Measurements from ENCODE around the gene USP15.
"Not testable (repeated sequence)": the region's sequence is repeated elsewhere in the genome, so short reads cannot be mapped to it uniquely, and the experiment has no call there.

USP15 gene

GRCh38 chr12:62379026-62379722, 119.0 kb downstream of the USP15 start:
- no peak for DNase-seq

DNA sequence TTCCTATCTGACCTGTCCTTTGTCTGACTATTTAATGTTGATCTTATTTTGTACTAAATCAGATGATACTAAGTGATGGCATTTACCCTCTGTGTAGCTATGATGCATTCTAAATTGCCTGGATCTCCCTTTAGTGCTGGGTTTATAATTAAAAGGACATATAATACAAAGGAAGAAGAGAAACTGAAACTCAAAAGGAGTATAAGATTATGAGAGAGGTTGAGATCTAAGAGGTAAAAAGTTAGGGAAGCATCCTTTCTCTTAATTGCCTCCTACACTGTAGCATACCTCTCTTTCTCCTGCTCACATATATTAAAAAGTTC, 119.5 kb downstream of the USP15 start:
- no peak for DNase-seq

DNA sequence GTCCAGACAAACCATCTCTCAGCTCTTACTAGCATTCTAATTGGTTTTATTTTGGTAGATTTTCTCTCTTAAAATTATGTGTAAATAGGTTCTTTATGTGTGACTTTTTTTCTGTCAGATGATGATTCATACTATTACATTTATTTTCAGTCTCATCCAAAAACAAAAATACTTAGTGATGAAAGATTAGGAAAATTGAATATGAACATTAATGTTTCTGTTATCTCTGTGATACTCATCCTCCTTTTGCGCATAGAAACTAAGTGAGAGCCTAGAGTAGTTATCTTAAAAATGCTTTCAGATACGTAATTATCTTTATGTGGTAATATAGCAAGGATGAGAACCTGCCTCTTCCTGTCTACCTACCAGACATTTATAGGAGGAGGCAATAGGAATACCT, 122.3 kb downstream of the USP15 start:
- no peak for DNase-seq

- no peak for DNase-seq
Measured at GRCh38 chr12:62396750-62397149, 136.5 kb downstream of the USP15 start.

- no peak for DNase-seq
Measured at GRCh38 chr12:62400135-62400534, 139.9 kb downstream of the USP15 start.

DNA sequence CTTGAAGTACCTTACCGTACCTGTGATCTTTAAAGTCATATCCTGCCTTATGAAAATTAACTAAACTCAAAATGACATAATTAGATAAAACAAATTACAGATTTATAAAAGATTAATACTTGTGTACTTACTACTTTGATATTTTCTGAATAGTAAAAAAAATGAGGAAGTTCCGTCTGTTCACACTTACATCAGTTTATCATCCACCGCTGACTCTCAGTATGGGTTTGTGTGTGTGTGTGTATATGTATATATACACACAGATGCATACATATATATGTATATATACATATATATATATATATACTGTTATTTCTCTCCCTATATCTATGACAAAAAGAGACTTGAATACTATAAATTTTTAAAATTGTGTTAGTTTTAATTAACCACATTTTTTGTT, 141.4 kb downstream of the USP15 start:
- no peak for DNase-seq

GRCh38 chr12:62403031-62403430, 142.8 kb downstream of the USP15 start:
- DNase-seq: no peak

DNA sequence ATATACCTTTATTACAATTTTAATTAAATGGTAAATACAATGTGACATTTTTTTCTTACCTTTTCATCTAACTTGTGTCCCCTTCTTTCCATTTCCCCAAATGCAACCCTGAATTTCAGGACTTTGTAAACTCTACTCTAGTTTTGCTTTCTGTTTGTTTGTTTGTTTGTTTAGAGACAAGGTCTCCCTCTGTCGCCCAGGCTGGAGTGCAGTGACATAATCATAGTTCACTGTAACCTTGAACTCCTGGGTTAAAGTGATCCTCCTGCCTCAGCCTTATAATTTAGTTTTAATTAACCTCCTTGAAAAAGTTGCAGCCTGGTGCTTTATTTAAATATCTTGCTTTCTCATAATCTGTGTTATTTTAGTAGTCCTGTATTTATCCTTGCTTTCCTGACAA, 147.4 kb downstream of the USP15 start:
- no peak for DNase-seq

DNA sequence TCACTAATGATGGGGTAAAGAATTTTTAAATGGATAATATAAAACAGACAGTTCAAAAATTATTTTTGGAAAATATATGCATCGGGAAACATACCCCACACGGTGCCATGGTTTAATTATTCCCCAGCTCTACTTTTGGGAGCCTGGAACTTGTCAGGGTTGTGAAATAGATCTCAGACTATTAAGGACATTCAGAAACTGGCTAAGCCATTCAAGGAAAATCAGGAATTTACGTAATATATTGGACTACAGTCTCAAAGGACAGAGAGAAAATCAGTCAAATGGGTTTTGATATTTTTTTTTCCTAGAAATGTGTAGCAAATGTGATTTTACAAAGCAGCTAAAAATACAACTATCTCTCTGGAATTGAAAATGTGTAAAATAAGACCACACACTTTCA, 148.9 kb downstream of the USP15 start:
- no peak for DNase-seq

DNA sequence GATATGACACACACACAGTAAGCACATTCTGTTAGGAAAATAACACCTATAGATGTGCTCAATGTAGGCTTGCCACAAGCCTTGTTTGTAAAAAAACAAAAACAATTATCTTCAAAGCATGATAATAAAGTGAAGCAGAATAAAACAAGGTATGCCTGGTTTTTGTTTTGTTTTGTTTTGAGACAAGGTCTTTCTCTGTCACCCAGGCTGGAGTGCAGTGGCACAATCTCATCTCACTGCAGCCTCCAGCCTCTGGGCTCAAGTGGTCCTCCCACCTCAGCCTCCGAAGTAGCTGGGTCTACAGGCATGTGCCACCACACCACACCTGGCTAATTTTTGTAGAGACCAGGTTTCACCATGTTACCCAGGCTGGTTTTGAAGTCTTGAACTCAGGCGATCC, 154.0 kb downstream of the USP15 start:
- DNase-seq: no peak

GRCh38 chr12:62426089-62426488, 165.9 kb downstream of the USP15 start:
- no peak for DNase-seq

GRCh38 chr12:62429457-62429856, 169.3 kb downstream of the USP15 start:
- DNase-seq: no peak

DNA sequence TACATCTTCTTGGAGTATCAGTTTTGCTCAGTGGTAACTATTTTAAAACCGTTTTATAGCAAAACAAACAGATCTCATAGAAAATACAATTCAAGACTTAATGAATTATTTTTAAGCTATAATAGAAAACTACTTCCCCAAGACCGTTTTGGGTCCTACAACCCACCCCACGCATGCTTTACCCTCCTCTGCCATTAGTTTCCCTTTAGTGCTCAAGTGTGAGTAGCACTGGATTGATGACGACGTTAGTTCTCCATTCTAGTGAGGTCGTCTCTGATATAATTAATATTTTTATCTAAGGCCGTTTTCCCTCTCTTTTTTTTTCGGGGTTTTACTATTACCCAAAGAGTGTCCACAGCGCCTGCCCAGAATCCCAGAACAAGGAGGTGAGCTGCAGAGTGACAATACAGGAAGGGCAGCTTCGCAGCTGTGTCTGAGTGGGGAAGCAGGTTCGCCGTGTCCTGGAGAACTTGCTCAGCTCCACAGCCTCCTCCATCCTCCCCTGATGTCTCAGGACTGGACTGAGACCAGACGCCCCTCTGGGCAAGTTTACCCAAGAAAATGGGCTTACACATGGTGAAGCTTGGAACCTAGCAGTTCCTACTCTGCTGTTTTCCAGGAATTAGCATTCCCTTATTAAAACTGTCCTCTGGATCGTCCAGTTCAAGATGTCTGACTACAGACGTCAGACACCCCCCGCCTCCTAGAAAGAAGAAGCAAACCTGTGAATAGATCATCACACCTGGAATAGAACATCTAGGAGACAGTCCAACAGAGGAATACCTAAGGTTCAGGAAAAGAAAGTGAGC, 174.5 kb downstream of the USP15 start:
- DNase-seq: no peak

- peak; percentile 7 for DNase-seq
Measured at GRCh38 chr12:62435303-62436163, 175.3 kb downstream of the USP15 start.

GRCh38 chr12:62436164-62436503, 175.9 kb downstream of the USP15 start:
- DNase-seq: no peak

- DNase-seq: no peak
Measured at GRCh38 chr12:62438098-62438692, 178.0 kb downstream of the USP15 start.

DNA sequence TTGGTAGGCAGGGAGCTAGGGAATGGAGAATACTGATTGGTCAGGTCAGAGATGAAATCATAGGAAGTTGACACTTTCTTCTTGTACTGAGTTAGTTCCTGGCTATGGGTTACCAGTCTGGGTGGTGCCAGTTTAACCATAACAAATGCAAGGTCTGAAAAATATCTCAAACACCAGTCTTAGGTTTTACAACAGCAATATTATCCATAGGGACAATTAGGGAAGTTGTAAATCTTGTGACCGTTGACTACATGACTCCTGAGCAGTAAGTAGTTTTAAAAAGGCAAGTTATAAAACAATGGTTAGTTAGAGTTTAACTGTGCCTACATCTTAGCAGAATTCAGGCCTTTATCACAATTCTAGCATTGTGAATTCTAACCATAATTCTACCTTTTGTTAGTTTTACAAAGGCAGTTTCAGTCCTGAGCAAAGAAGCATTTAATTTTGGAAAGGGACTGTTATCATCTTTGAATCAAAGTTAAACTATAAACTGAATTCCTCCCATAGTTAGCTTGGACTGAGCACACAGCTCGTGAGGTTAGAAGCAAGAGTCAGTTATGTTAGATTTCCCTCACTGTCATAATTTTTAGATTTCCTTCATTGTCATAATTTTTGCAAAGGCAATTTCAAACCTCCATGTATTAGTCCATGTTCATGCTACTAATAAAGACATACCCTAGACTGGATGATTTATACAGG, 186.7 kb downstream of the USP15 start:
- no peak for DNase-seq

GRCh38 chr12:62448436-62448835, 188.2 kb downstream of the USP15 start:
- DNase-seq: no peak

DNA sequence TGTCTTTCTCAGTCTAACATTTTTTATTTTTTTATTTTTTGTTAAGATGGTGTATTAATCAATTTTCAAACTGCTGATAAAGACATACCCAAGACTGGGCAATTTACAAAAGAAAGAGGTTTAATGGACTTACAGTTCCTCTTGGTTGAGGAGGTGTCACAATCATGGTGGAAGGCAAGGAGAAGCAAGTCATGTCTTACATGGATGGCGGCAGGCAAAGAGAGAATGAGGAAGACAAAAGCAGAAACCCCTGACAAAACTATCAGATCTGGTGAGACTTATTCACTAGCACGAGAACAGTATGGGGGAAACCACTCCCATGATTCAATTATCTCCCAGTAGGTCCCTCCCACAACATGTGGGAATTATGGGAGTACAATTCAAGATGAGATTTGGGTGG, 195.2 kb downstream of the USP15 start:
- DNase-seq: not testable (repeated sequence)

DNA sequence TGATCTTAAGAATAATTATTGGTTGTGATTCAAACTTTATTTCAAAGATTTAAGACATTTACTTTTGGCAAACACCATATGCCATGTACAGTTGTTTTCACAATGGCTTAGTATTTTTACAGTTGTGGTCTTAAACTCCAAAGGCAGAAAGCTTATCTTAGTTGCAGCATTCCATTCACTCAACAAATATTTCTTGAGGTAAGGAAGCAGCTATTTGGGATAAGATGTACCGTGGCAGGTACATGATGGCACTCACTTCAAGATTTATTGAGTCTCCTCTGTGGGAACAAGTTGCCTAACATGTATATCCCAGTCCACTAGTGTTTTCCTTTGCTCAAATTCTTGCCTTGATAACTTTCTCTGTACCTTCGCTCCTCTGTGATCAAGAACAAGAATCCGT, 198.4 kb downstream of the USP15 start:
- DNase-seq: no peak

GRCh38 chr12:62459976-62460375, 199.8 kb downstream of the USP15 start:
- no peak for DNase-seq

- DNase-seq: not testable (repeated sequence)
Measured at GRCh38 chr12:62461171-62461837, 201.1 kb downstream of the USP15 start.

Measured in NCI-H1092 (cell line).